ENCODE measurements around the gene RAP2A. TPM values are rescaled to one million over a fixed set of nuclear protein-coding genes. Genes with fewer than 3 reads are reported as not detected.

RAP2A gene
- total and polyA plus RNA-seq, 2 donors from 2014 or later = 7.4 to 25.5 TPM

Other genes with a start within 250 kb of the RAP2A start
- gene MBNL2, start 211.8 kb upstream of the RAP2A start, total RNA-seq = 70.5 TPM
- gene MBNL2, start 211.8 kb upstream of the RAP2A start, polyA plus RNA-seq (ENCODE audit: insufficient read depth, low read depth, low replicate concordance) = 18.8 TPM